ENCODE results near the gene PCTP.

DNA sequence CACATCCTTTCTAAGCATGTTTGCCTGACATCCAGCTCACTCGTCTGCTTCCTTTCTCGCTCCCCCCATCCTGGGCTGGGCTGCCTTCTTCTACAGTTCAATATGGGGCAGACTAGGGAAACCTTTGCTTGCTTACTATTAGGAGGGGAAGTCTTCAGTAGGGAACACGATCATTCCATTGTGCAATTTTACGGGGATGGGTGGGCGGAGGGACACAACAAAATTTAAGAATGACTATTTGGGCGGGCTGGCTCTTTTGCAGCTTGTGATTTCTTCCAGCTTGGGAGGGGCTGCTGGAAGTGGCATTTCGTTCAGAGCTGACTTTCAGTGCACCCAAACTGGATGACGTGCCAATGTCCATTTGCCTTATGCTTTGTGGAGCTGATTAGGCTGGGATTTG, 25.4 kb downstream of the PCTP start:
- TF ChIP-seq, protein P1, sequence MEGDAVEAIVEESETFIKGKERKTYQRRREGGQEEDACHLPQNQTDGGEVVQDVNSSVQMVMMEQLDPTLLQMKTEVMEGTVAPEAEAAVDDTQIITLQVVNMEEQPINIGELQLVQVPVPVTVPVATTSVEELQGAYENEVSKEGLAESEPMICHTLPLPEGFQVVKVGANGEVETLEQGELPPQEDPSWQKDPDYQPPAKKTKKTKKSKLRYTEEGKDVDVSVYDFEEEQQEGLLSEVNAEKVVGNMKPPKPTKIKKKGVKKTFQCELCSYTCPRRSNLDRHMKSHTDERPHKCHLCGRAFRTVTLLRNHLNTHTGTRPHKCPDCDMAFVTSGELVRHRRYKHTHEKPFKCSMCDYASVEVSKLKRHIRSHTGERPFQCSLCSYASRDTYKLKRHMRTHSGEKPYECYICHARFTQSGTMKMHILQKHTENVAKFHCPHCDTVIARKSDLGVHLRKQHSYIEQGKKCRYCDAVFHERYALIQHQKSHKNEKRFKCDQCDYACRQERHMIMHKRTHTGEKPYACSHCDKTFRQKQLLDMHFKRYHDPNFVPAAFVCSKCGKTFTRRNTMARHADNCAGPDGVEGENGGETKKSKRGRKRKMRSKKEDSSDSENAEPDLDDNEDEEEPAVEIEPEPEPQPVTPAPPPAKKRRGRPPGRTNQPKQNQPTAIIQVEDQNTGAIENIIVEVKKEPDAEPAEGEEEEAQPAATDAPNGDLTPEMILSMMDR (IDR thresholded peaks at IDR 0.05): no peak
- no peak for TF ChIP-seq POLR2A (IDR thresholded peaks at IDR 0.05)
